ENCODE results near the gene CPA5. TPM values are rescaled to one million over a fixed set of nuclear protein-coding genes. Genes with fewer than 3 reads are reported as not detected.

The CPA5 gene
- total RNA-seq, 1 experiment from 2014 or later: not detected

DNA sequence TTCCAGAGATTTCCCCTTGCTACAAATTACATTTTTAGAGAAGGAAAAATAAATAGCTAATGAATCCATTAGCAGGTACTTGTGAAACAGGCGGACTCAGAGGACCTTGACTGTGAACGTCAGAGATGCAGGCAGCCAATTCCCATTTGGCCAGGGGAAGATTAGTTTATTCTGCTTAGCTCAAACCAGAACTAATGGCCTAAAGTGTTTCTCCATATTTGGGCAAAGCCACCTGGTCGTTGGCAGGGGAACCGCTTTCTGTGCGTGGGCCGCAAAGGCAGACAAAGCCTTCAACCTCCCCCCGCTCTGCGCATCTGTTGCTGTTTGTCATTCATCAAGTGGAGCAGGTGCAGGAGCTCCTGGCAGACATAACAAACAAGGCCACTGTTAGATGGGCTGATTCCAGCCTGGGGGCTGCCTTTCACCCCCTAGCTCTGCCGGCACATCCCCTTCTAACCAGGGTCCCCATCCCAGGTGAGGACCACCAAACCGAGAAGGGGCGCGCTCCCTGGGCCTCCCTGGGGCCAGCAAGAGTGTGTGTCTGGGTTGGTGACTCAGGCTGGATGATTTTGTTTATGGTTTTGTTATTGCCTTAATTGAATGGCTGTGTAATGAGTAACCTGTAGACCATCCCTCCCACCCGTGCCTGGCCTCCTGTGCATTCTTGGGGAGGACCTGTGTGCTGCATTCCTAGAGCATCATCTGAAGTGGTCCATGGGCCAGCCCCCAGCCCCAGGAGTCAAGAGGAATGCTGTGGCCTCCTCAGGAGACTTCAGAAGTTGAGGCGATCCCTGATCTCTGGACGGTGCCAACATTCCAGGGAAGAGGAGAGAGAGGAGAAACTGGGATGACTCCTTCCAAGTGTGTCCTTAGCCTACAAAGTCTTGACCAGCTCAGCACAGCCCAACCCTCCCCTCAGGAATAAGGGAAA, 21.2 kb downstream of the CPA5 start:
- H3K9me3 Mint-ChIP-seq: peaks cover 6% of the 10 kb centered on the region
- peak; percentile 65 for ATAC-seq
- no peak overlapping the region for H3K27ac Mint-ChIP-seq
- peaks cover 21% of the 10 kb centered on the region for H3K4me1 Mint-ChIP-seq
- POLR2A ChIA-PET: no interaction called here
- peak; percentile 40 for DNase-seq (ENCODE audit: low spot score)
- CTCF ChIA-PET: no interaction called here
- H3K4me3 Mint-ChIP-seq: no peak overlapping the region
- H3K27me3 Mint-ChIP-seq (ENCODE audit: low read depth): no peaks in the 10 kb centered on the region; the same call in 1 of the 2 replicates
- H3K36me3 Mint-ChIP-seq: no peaks in the 10 kb centered on the region
- TF ChIP-seq, protein P1, sequence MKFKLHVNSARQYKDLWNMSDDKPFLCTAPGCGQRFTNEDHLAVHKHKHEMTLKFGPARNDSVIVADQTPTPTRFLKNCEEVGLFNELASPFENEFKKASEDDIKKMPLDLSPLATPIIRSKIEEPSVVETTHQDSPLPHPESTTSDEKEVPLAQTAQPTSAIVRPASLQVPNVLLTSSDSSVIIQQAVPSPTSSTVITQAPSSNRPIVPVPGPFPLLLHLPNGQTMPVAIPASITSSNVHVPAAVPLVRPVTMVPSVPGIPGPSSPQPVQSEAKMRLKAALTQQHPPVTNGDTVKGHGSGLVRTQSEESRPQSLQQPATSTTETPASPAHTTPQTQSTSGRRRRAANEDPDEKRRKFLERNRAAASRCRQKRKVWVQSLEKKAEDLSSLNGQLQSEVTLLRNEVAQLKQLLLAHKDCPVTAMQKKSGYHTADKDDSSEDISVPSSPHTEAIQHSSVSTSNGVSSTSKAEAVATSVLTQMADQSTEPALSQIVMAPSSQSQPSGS (CRISPR knock-in tag; IDR thresholded peaks at IDR 0.05; ENCODE audit: borderline replicate concordance, low read depth): no peak
- TF ChIP-seq, protein P2, sequence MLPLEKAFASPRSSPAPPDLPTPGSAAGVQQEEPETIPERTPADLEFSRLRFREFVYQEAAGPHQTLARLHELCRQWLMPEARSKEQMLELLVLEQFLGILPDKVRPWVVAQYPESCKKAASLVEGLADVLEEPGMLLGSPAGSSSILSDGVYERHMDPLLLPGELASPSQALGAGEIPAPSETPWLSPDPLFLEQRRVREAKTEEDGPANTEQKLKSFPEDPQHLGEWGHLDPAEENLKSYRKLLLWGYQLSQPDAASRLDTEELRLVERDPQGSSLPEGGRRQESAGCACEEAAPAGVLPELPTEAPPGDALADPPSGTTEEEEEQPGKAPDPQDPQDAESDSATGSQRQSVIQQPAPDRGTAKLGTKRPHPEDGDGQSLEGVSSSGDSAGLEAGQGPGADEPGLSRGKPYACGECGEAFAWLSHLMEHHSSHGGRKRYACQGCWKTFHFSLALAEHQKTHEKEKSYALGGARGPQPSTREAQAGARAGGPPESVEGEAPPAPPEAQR (CRISPR knock-in tag; IDR thresholded peaks at IDR 0.05): no peak
- TF ChIP-seq NFATC4 (CRISPR knock-in tag; IDR thresholded peaks at IDR 0.05): no peak
- TF ChIP-seq, protein P3, sequence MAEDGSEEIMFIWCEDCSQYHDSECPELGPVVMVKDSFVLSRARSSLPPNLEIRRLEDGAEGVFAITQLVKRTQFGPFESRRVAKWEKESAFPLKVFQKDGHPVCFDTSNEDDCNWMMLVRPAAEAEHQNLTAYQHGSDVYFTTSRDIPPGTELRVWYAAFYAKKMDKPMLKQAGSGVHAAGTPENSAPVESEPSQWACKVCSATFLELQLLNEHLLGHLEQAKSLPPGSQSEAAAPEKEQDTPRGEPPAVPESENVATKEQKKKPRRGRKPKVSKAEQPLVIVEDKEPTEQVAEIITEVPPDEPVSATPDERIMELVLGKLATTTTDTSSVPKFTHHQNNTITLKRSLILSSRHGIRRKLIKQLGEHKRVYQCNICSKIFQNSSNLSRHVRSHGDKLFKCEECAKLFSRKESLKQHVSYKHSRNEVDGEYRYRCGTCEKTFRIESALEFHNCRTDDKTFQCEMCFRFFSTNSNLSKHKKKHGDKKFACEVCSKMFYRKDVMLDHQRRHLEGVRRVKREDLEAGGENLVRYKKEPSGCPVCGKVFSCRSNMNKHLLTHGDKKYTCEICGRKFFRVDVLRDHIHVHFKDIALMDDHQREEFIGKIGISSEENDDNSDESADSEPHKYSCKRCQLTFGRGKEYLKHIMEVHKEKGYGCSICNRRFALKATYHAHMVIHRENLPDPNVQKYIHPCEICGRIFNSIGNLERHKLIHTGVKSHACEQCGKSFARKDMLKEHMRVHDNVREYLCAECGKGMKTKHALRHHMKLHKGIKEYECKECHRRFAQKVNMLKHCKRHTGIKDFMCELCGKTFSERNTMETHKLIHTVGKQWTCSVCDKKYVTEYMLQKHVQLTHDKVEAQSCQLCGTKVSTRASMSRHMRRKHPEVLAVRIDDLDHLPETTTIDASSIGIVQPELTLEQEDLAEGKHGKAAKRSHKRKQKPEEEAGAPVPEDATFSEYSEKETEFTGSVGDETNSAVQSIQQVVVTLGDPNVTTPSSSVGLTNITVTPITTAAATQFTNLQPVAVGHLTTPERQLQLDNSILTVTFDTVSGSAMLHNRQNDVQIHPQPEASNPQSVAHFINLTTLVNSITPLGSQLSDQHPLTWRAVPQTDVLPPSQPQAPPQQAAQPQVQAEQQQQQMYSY (CRISPR knock-in tag; IDR thresholded peaks at IDR 0.05): no peak
- no peak for TF ChIP-seq ZNF317 (CRISPR knock-in tag; IDR thresholded peaks at IDR 0.05; ENCODE audit: borderline replicate concordance, low read depth)
- TF ChIP-seq TCF7 (CRISPR knock-in tag; IDR thresholded peaks at IDR 0.05; ENCODE audit: low read depth): no peak

DNA sequence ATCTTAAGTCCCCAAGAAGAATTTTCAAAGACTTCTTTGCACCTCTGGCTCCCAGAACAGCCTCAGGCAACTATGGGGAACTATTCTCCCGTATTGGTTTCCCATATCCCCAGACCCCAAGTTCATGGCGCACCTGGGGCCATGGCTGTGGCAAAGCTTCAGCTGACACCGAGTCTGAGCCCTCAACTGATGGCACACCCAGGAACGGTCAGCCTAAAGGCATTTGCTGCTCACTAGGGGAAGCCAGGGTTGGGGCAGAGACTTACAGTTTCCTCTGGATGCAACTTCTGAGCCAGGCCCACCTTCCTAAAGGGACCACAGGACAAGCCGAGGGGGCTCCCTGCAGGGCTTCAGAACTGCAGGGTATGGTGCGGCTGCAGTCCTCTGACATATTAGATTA, 21.9 kb downstream of the CPA5 start:
- Mint-ChIP-seq H3K27ac (no peak overlapping the region), H3K36me3 (no peaks in the 10 kb centered on the region), H3K4me1 (peaks cover 21% of the 10 kb centered on the region), H3K9me3 (no peaks in the 10 kb centered on the region), H3K27me3 (ENCODE audit: low read depth) (no peaks in the 10 kb centered on the region; the same call in 1 of the 2 replicates), H3K4me3 (no peak overlapping the region)
- DNase-seq (ENCODE audit: low spot score) (no peak), ATAC-seq (no peak)
- TF ChIP-seq ETV6 (CRISPR knock-in tag; IDR thresholded peaks at IDR 0.05) (no peak), ZNF416 (CRISPR knock-in tag; IDR thresholded peaks at IDR 0.05) (no peak), SMAD4 (CRISPR knock-in tag; IDR thresholded peaks at IDR 0.05) (no peak), CREB1 (CRISPR knock-in tag; IDR thresholded peaks at IDR 0.05) (no peak)
- TF ChIP-seq, protein P4, sequence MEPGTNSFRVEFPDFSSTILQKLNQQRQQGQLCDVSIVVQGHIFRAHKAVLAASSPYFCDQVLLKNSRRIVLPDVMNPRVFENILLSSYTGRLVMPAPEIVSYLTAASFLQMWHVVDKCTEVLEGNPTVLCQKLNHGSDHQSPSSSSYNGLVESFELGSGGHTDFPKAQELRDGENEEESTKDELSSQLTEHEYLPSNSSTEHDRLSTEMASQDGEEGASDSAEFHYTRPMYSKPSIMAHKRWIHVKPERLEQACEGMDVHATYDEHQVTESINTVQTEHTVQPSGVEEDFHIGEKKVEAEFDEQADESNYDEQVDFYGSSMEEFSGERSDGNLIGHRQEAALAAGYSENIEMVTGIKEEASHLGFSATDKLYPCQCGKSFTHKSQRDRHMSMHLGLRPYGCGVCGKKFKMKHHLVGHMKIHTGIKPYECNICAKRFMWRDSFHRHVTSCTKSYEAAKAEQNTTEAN (CRISPR knock-in tag; IDR thresholded peaks at IDR 0.05): no peak
- CTCF ChIA-PET: no interaction called here
- POLR2A ChIA-PET: no interaction called here

DNA sequence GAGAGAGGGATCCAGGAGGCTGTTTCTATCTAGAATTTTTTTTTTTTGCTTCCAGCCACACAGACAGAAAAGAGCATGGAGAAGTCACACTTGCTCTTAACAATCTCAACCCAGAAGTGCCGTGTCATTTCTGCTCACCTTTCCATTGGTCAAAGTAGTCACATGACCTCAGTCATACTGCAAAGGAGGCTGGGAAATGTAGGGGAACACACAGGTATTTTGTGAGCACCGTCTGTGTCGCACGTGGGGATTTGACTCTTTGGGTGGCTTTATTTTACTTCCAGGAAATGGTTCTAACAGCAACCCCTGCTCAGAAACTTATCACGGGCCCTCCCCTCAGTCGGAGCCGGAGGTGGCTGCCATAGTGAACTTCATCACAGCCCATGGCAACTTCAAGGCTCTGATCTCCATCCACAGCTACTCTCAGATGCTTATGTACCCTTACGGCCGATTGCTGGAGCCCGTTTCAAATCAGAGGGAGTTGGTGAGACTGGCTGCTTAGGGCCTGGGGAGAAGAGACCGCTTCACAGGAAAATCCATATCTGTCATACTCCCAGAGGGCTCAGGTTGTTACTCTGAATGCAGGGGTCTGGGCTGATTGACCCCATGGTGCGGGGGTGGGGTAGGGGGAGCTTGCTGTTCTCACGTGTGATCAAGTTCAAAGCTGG, 22.6 kb downstream of the CPA5 start:
- ChIA-PET POLR2A (interaction anchor here (1.2 kb wide), 1 partner anchor 98 kb away, joined by 3 read pairs; no protein-coding TSS in a partner anchor), CTCF (interaction anchor here (2.1 kb wide), 1 partner anchor 14 kb away, joined by 9 read pairs; the partner anchor contains the start of gene CPA1)
- Mint-ChIP-seq H3K27me3 (ENCODE audit: low read depth) (no peaks in the 10 kb centered on the region; the same call in 1 of the 2 replicates), H3K36me3 (peaks cover 3% of the 10 kb centered on the region; the same call in 1 of the 2 replicates), H3K4me1 (peaks cover 21% of the 10 kb centered on the region), H3K27ac (no peak overlapping the region), H3K9me3 (peaks cover 5% of the 10 kb centered on the region), H3K4me3 (no peak overlapping the region)
- DNase-seq (ENCODE audit: low spot score) (no peak), ATAC-seq (no peak)
- TF ChIP-seq, protein P5, sequence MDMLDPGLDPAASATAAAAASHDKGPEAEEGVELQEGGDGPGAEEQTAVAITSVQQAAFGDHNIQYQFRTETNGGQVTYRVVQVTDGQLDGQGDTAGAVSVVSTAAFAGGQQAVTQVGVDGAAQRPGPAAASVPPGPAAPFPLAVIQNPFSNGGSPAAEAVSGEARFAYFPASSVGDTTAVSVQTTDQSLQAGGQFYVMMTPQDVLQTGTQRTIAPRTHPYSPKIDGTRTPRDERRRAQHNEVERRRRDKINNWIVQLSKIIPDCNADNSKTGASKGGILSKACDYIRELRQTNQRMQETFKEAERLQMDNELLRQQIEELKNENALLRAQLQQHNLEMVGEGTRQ (CRISPR knock-in tag; IDR thresholded peaks at IDR 0.05): peak; percentile 46
- no peak for TF ChIP-seq CREM (CRISPR knock-in tag; IDR thresholded peaks at IDR 0.05)
